Stimulated activated effector memory CD8-positive, alpha-beta T cell treated with anti-CD3 and anti-CD28 coated beads, Interleukin-12 subunit alpha, Interleukin-12 subunit beta, amount 100 ng/mL, for 72 hours (primary cell): ENCODE measurements around the gene SLC8A2.
A peak's percentile ranks its signal among the peaks of the same experiment; 100 is the strongest.
"Not testable (repeated sequence)": the region's sequence is repeated elsewhere in the genome, so short reads cannot be mapped to it uniquely, and the experiment has no call there.

Experiments
- ATAC-seq: fragments of 150-1000 bp; cut with Tn5 transposase; 2 replicates; pipeline ENCODE4 v1.10.0; 2021
- DNase-seq, 2 donors: peaks; one replicate each; pipeline ENCODE4 v3.0.0; 2021 to 2022; ENCODE audit warnings: low spot score in 2 of 2
- H3K27ac Mint-ChIP-seq: one replicate; pipeline ENCODE4 v1.8.0; 2022; ENCODE audit warnings: mild to moderate bottlenecking, mixed read lengths
- H3K36me3 Mint-ChIP-seq: one replicate; pipeline ENCODE4 v1.8.0; 2022; ENCODE audit warnings: mild to moderate bottlenecking, mixed read lengths
- H3K4me1 Mint-ChIP-seq: one replicate; pipeline ENCODE4 v1.8.0; 2022; ENCODE audit warnings: mixed read lengths
- H3K4me3 Mint-ChIP-seq: one replicate; pipeline ENCODE4 v1.8.0; 2022; ENCODE audit warnings: mild to moderate bottlenecking, mixed read lengths
- H3K9me3 Mint-ChIP-seq: one replicate; pipeline ENCODE4 v1.8.0; 2022; ENCODE audit warnings: mixed read lengths

Gene SLC8A2

GRCh38 chr19:47494211-47494547 is 22.5 kb upstream of the SLC8A2 start:
- Mint-ChIP-seq H3K27ac (no peak overlapping the region), H3K36me3 (peaks cover 16% of the 10 kb centered on the region)
- no peak for ATAC-seq

GRCh38 chr19:47493378-47494210 is 21.9 kb upstream of the SLC8A2 start:
- Mint-ChIP-seq H3K36me3 (peaks cover 17% of the 10 kb centered on the region), H3K9me3 (no peaks in the 10 kb centered on the region), H3K27ac (no peak overlapping the region), H3K4me3 (no peak overlapping the region), H3K4me1 (peaks cover 7% of the 10 kb centered on the region)
- no peak for ATAC-seq
- no peak for DNase-seq

More at GRCh38 chr19:47494211-47494547, 22.5 kb upstream of the SLC8A2 start:
- Mint-ChIP-seq H3K4me3 (no peak overlapping the region), H3K9me3 (no peaks in the 10 kb centered on the region), H3K4me1 (peaks cover 11% of the 10 kb centered on the region)
- no peak for DNase-seq

DNA sequence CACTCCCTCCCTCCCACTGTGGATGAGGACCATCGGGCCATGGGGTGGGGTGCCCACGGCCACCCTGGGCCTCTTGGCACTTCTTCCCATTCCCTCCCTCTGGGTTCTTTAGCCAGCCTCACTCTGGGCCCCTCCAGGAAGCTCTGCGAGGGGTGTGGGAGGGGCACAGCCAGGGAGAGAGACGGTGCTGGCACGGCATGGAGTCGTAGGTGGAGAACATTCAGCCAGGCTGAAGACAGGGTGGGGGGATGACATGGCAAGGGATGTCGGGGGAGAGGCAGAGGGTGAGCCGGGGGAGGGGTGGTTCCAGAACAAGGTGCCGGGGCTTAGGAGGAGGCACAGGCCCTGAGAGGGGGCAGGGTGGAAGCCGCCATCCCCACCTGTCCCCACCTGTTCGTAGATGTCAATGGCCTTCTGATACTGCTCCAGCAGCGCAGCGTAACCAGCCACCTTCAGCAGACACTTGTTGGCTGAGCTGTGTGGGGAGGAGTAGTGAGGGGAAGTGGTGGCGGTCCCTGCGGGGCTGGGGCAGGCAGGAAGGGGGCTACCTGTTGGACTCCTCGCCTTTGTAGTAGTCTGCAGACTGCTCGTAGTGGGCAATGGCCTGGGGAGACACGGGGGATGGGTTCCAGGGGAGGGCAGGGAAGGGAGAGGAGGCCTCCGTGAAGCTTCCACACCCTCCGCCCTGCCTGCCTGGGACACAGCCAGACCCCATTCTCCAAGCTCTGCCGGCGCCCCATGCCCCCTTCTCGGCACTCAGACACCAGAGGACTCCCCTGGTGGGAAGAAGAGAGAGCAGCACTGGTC is 21.1 kb upstream of the SLC8A2 start:
- Mint-ChIP-seq H3K36me3 (peaks cover 20% of the 10 kb centered on the region), H3K9me3 (no peaks in the 10 kb centered on the region), H3K4me1 (peaks cover 7% of the 10 kb centered on the region), H3K27ac (no peak overlapping the region), H3K4me3 (no peak overlapping the region)
- no peak for DNase-seq
- no peak for ATAC-seq

GRCh38 chr19:47492137-47492533 is 20.4 kb upstream of the SLC8A2 start:
- DNase-seq (no peak), ATAC-seq (no peak)
- Mint-ChIP-seq H3K4me3 (no peak overlapping the region), H3K36me3 (peaks cover 26% of the 10 kb centered on the region), H3K27ac (peak overlapping the region; percentile 37), H3K4me1 (peaks cover 11% of the 10 kb centered on the region), H3K9me3 (no peaks in the 10 kb centered on the region)

DNA sequence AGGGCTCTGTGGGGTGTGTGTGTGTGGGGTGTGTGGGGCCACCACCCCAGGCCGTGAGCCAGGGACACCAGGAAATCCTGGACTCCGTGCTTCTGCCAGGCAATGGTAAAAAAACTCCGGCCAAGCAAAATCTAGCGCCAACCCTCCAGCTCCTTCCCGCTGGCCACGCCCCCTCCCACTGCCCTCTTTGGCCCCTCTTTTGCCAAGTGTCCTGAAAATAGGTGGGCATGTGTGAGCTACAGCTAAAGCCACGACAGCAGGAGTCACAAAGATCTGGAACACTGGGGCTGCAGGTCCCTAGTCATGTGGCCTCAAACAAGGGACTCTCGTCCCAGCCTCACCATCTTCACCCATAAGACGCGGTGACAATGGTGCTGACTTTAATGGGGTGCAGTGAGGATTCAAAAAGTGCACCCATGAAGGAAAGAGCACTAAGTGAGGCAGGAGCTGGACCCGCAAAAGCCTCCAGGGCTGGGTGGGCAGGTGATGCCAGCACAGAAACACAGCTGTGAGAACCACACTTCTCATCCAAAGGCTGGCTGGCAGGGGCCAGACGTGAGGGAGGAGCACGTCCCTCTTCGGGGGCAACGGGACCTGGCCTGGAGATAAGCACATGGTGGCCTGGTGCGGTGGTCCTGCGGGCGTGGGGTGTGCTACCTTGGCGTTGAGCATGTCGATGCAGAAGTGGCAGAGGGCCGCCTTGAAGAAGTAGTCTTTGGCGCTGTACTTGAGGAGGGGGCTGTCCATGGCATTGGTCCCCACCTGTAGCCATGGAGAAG is 19.9 kb upstream of the SLC8A2 start:
- no peak overlapping the region for H3K4me3 Mint-ChIP-seq
- ATAC-seq (no peak), DNase-seq (no peak)
- H3K9me3 Mint-ChIP-seq: no peaks in the 10 kb centered on the region
- H3K27ac Mint-ChIP-seq: peak overlapping the region; percentile 37
- H3K4me1 Mint-ChIP-seq: peaks cover 14% of the 10 kb centered on the region
- H3K36me3 Mint-ChIP-seq: peaks cover 27% of the 10 kb centered on the region

DNA sequence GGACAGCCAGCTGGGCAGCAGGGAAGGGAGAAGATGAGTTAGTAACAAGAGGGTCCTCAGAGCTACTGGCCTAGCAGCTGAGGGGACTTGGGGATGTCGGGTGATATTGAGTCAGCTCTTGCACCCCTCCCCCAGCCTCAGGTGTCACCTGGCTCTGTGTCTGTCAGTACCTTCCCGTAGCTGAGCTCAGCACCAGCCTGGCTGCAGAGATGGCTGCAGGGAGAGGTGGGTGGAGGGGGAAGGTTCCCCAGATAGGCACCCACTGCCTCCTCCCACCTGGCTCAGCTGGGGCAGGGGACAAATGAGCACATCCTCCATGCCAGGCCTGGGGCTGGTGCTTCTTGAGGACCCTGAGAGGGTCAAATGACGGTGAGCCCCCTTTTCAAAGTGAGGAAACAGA is 19.2 kb upstream of the SLC8A2 start:
- H3K4me1 Mint-ChIP-seq: peaks cover 14% of the 10 kb centered on the region
- no peak for DNase-seq

DNA sequence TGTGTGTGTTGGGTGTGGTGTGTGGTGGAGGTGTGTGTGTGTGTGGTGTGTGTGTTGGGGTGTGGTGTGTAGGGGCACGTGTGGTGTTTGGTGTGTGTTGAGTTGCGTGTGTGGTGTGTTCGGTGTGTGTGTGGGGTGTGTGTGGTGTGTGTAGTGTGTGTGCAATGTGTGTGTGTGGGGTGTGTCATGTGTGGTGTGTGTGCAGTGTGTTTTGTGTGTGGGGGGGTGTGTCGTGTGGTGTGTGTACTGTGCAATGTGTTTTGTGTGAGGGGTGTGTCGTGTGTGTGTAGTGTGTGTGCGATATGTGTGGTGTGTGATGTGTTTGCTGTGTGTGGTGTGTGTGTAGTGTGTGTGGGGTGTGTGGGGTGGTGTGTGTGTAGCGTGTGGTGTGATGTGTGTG is 18.3 kb upstream of the SLC8A2 start:
- no peak for ATAC-seq
- Mint-ChIP-seq H3K36me3 (peaks cover 27% of the 10 kb centered on the region), H3K4me1 (peaks cover 21% of the 10 kb centered on the region), H3K9me3 (no peaks in the 10 kb centered on the region), H3K27ac (peak overlapping the region; percentile 48), H3K4me3 (no peak overlapping the region)
- no peak for DNase-seq

More for the DNA sequence above, 19.2 kb upstream of the SLC8A2 start:
- Mint-ChIP-seq H3K9me3 (no peaks in the 10 kb centered on the region), H3K4me3 (no peak overlapping the region), H3K27ac (peak overlapping the region; percentile 37), H3K36me3 (peaks cover 27% of the 10 kb centered on the region)
- no peak for ATAC-seq

GRCh38 chr19:47489072-47489914 is 17.6 kb upstream of the SLC8A2 start:
- H3K4me3 Mint-ChIP-seq: no peak overlapping the region

GRCh38 chr19:47487551-47488515 is 16.1 kb upstream of the SLC8A2 start:
- peaks cover 37% of the 10 kb centered on the region for H3K36me3 Mint-ChIP-seq
- DNase-seq (no peak), ATAC-seq (no peak)
- peak overlapping the region; percentile 40 for H3K27ac Mint-ChIP-seq
- H3K9me3 Mint-ChIP-seq: no peaks in the 10 kb centered on the region
- H3K4me1 Mint-ChIP-seq: peaks cover 30% of the 10 kb centered on the region
- H3K4me3 Mint-ChIP-seq: no peak overlapping the region

More at GRCh38 chr19:47489072-47489914, 17.6 kb upstream of the SLC8A2 start:
- H3K27ac Mint-ChIP-seq: peak overlapping the region; percentile 48
- H3K4me1 Mint-ChIP-seq: peaks cover 24% of the 10 kb centered on the region
- ATAC-seq: no peak
- no peaks in the 10 kb centered on the region for H3K9me3 Mint-ChIP-seq
- no peak for DNase-seq
- H3K36me3 Mint-ChIP-seq: peaks cover 30% of the 10 kb centered on the region

DNA sequence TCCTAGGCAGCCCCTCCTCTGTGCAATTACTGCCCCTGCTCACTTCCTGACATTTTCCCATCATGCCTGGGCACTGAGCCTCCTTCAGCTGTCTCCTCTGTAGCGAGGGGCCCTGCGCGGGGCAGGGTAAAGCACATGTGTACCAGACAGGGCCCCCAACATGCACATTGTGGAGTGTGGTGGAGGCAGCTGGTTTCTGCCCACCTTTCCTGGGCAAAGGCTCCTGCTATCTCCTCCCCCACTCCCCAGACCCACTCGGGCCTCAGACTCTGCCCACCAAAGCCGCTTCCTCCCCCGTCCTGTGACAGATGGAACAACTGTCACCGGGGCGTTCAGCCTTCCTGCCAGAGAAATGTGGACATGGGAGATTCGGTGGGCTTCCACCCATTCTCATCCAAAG is 15.2 kb upstream of the SLC8A2 start:
- Mint-ChIP-seq H3K4me1 (peaks cover 30% of the 10 kb centered on the region), H3K4me3 (no peak overlapping the region), H3K36me3 (peaks cover 37% of the 10 kb centered on the region)

GRCh38 chr19:47486220-47486619 is 14.5 kb upstream of the SLC8A2 start:
- ATAC-seq, DNase-seq, H3K9me3 Mint-ChIP-seq, H3K4me3 Mint-ChIP-seq, H3K27ac Mint-ChIP-seq: not testable (repeated sequence)
- peaks cover 30% of the 10 kb centered on the region for H3K4me1 Mint-ChIP-seq
- H3K36me3 Mint-ChIP-seq: peaks cover 37% of the 10 kb centered on the region

More for the DNA sequence above, 15.2 kb upstream of the SLC8A2 start:
- ATAC-seq: no peak
- no peak for DNase-seq
- peak overlapping the region; percentile 40 for H3K27ac Mint-ChIP-seq
- H3K9me3 Mint-ChIP-seq: no peaks in the 10 kb centered on the region

GRCh38 chr19:47485210-47485609 is 13.5 kb upstream of the SLC8A2 start:
- peaks cover 32% of the 10 kb centered on the region for H3K36me3 Mint-ChIP-seq
- no peaks in the 10 kb centered on the region for H3K9me3 Mint-ChIP-seq
- H3K4me3 Mint-ChIP-seq: peak overlapping the region; percentile 87
- peak overlapping the region; percentile 98 for H3K27ac Mint-ChIP-seq
- peaks cover 28% of the 10 kb centered on the region for H3K4me1 Mint-ChIP-seq
- no peak for DNase-seq
- no peak for ATAC-seq

DNA sequence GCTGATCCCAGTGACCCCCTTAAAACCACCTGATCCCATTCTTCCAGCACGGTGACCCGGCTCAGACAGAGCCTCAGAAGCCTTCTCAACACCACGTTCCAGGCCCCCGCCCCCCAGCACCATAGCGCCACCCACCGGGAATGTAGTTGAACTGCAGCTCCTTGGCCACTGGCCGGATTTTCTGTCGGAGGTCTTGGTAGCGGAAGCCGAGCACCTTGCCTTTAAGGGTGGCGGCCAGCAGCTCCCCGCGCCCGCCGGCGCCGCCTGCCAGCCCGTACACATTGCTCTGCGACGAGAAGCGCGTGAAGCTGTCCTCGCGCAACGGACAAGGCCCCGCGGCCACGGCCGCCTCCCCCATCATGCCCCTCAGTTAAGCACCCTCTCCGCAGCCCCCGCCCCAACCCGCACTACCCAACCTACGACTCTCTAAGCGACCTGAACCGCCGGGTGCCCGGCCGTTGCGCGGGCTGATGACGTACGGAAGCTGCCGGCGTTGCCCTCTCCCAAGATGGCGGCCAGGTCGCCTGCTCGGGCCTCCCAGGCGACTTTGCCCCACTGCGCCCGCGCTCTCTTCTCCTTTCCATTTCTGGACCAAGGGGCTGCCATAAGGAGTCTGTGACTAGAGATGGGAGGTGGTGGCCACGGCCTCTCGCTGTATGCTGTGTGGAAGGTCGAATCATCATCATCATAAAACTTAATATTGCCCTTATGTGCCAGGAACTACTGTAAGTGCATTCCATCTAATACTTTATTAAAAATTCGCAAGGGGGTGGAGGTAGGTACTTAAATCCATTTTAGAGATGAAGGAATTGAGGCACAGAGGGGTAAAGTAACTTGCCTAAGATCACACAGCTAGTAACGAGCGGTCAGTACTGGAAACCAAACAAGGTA is 12.4 kb upstream of the SLC8A2 start, which contains the start of gene KPTN:
KPTN (minus strand) TSS at position 420 of the 891 bp plus-strand sequence; CDS start at position 361, 59 bp downstream.
- ATAC-seq (peak; percentile 95), DNase-seq (peak; percentile 93 to 97)
- peaks cover 21% of the 10 kb centered on the region for H3K36me3 Mint-ChIP-seq
- H3K4me1 Mint-ChIP-seq: peaks cover 24% of the 10 kb centered on the region
- H3K9me3 Mint-ChIP-seq: no peaks in the 10 kb centered on the region
- H3K27ac Mint-ChIP-seq: peak within 1 kb of the TSS; percentile 98
- H3K4me3 Mint-ChIP-seq: peak within 1 kb of the TSS; percentile 87
